MM.1S (cell line): Measurements from ENCODE around the gene METAP1D.

Source experiments
- EZH2 ChIP-seq: fragments of 300-600 bp; sonication (generic); optimal IDR thresholded peaks from 2 replicates; pipeline ENCODE3; 2017; ENCODE audit warnings: low read depth, mild to moderate bottlenecking, antibody characterized with exemption, low read length, mixed read lengths
- EZH2phosphoT487 ChIP-seq: fragments of 300-600 bp; sonication (generic); IDR thresholded peaks from 2 replicates; pipeline ENCODE4 v1.6.1; 2018; ENCODE audit warnings: antibody characterized with exemption, low read length
- TF ChIP-seq, protein P1 (sequence below): fragments of 300-600 bp; sonication (generic); IDR thresholded peaks from 2 replicates; pipeline ENCODE4 v1.5.1; 2016; ENCODE audit warnings: antibody characterized with exemption, low read length, mixed read lengths

DNA sequence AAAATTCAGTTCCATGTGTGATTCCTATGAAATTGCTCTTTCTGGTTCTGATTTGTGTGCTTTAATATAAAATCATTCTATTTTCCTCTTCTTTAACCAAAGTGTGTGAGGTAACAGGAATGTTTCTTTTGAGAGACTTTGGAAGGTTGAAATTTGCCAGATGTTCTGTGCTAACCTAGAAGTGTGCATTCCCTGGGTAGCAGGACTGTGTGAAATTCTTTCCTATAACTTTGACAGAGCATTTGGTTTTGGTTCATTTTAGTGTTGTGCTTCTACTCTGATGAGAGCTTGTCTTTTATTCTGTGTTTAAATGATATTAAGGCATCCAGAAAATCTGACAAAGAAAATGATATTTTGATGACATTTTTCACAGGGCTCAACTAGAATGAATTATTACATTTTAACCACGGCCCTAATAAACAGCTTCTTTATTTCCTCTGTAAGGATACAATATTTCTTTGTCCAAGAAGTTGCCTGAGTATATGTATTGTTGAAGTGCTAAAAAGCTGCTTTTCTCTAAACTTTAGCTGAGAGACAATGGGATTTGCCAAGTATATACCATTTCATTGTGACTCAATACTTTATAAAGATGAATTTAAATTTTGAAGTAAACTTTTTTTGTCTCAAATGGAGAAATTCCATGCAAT is 50.8 kb downstream of the METAP1D start:
- TF ChIP-seq, protein P1, sequence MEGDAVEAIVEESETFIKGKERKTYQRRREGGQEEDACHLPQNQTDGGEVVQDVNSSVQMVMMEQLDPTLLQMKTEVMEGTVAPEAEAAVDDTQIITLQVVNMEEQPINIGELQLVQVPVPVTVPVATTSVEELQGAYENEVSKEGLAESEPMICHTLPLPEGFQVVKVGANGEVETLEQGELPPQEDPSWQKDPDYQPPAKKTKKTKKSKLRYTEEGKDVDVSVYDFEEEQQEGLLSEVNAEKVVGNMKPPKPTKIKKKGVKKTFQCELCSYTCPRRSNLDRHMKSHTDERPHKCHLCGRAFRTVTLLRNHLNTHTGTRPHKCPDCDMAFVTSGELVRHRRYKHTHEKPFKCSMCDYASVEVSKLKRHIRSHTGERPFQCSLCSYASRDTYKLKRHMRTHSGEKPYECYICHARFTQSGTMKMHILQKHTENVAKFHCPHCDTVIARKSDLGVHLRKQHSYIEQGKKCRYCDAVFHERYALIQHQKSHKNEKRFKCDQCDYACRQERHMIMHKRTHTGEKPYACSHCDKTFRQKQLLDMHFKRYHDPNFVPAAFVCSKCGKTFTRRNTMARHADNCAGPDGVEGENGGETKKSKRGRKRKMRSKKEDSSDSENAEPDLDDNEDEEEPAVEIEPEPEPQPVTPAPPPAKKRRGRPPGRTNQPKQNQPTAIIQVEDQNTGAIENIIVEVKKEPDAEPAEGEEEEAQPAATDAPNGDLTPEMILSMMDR, result no peak
- TF ChIP-seq EZH2 (no peak), EZH2phosphoT487 (no peak)
